NT2/D1 (cell line): ENCODE data around the gene SEMA3F.

Experiments
- YY1 ChIP-seq: IDR thresholded peaks from 2 replicates; pipeline ENCODE4 v1.6.1; 2011; ENCODE audit not compliant: insufficient read length, insufficient read depth
- ZNF274 ChIP-seq: IDR thresholded peaks from 2 replicates; pipeline ENCODE4 v1.6.1; 2011; ENCODE audit warnings: mild to moderate bottlenecking, low read depth, low read length

- TF ChIP-seq ZNF274 (no peak), YY1 (no peak)
Measured at GRCh38 chr3:50150404-50150750, 4.7 kb upstream of the SEMA3F start.
